Osteocyte (in vitro differentiated cells): ENCODE measurements around the gene DLG5. TPM values are rescaled to one million over a fixed set of nuclear protein-coding genes. Genes with fewer than 3 reads are reported as not detected.
A peak's percentile ranks its signal among the peaks of the same experiment; 100 is the strongest.

Experiments
- DNase-seq: peaks from one replicate; pipeline ENCODE4 v3.0.0; 2021; ENCODE audit warnings: mixed read lengths; ENCODE audit not compliant: unreplicated experiment; ENCODE audit errors: extremely low spot score
- H3K27ac Mint-ChIP-seq: one replicate; pipeline ENCODE4 v1.8.0; 2021; ENCODE audit warnings: mild to moderate bottlenecking, mixed read lengths; ENCODE audit not compliant: unreplicated experiment
- H3K27me3 Mint-ChIP-seq: one replicate; pipeline ENCODE4 v1.8.0; 2021; ENCODE audit warnings: mixed read lengths; ENCODE audit not compliant: unreplicated experiment
- H3K36me3 Mint-ChIP-seq: one replicate; pipeline ENCODE4 v1.8.0; 2021; ENCODE audit warnings: mixed read lengths; ENCODE audit not compliant: unreplicated experiment
- H3K4me1 Mint-ChIP-seq: one replicate; pipeline ENCODE4 v1.8.0; 2021; ENCODE audit warnings: mixed read lengths; ENCODE audit not compliant: unreplicated experiment
- H3K4me3 Mint-ChIP-seq: one replicate; pipeline ENCODE4 v1.8.0; 2021; ENCODE audit warnings: mild to moderate bottlenecking, moderate library complexity, mixed read lengths; ENCODE audit not compliant: unreplicated experiment
- H3K9me3 Mint-ChIP-seq: one replicate; pipeline ENCODE4 v1.8.0; 2021; ENCODE audit warnings: mixed read lengths; ENCODE audit not compliant: unreplicated experiment
- total RNA-seq: library from RNA; stranded (reverse); gene quantifications from 2 replicates; pipeline ENCODE4 v1.2.1, GENCODE V29; 2021
- TF ChIP-seq, protein P1 (sequence below): fragments of 200-600 bp; sonication (generic); IDR thresholded peaks from 2 replicates; pipeline ENCODE4 v1.5.0; 2021; ENCODE audit warnings: antibody characterized with exemption, mild to moderate bottlenecking, moderate library complexity

DLG5 gene
- total RNA-seq, 1 donor from 2014 or later, result 69.8 TPM

DNA sequence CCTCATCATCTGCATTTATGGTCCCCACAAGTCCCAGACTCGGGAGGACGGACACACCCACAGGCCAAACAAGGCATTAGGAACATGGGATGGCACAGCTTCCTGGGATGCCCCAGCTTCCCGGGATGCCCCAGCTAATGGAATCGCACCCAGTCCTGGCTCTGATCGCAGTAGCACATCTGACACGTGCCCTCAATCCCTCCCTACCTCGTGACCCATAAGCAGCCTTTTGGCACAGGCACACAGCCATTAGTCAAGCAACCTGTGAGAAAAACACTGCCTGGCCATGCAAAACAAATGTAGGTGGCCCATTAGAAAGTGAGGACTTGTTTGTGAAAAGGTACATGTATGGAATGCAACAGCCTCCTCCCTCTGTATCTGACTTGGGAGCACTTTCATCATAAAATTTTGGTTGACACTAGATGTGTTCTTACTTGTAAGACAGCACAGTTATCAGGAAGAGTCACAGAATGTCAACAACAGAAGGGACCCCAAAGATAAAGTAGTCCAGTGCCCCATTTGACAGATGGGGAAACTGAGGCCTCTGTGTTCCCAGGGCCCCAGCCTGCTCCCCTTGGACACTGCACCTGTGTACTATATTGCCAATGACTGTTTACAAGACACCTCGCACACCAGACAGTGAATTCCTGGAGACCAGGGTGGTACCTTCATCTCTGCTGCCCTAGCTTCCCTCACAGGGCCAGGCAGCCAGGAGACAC, 34.4 kb downstream of the DLG5 start:
- TF ChIP-seq, protein P1, sequence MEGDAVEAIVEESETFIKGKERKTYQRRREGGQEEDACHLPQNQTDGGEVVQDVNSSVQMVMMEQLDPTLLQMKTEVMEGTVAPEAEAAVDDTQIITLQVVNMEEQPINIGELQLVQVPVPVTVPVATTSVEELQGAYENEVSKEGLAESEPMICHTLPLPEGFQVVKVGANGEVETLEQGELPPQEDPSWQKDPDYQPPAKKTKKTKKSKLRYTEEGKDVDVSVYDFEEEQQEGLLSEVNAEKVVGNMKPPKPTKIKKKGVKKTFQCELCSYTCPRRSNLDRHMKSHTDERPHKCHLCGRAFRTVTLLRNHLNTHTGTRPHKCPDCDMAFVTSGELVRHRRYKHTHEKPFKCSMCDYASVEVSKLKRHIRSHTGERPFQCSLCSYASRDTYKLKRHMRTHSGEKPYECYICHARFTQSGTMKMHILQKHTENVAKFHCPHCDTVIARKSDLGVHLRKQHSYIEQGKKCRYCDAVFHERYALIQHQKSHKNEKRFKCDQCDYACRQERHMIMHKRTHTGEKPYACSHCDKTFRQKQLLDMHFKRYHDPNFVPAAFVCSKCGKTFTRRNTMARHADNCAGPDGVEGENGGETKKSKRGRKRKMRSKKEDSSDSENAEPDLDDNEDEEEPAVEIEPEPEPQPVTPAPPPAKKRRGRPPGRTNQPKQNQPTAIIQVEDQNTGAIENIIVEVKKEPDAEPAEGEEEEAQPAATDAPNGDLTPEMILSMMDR, result no peak
- H3K27me3 Mint-ChIP-seq, result no peaks in the 10 kb centered on the region
- H3K4me3 Mint-ChIP-seq, result no peak overlapping the region
- H3K36me3 Mint-ChIP-seq, result no peaks in the 10 kb centered on the region
- H3K4me1 Mint-ChIP-seq, result peaks cover 30% of the 10 kb centered on the region
- DNase-seq, result no peak
- no peak overlapping the region for H3K27ac Mint-ChIP-seq
- H3K9me3 Mint-ChIP-seq, result no peaks in the 10 kb centered on the region

DNA sequence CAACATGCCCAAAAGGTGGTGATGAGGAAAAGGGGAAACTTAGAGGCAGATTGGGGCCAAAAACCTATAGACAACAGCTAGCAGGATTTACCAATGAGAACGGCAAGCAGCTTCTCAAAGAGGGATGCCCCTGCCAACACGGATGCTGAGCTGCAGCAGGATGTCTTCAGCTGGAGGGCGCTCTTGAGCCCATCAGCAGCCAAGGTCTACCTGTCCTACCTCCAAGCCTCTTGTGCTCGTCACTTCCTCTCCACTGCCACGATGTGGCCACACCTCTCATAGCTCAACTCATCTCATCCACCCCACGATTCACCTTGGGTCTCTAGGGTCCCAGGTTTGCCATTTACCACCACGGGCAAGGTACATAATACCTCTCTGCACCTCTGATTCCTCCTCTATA, 36.5 kb downstream of the DLG5 start:
- no peaks in the 10 kb centered on the region for H3K27me3 Mint-ChIP-seq
- TF ChIP-seq, protein P1, result peak; percentile 15
- no peak overlapping the region for H3K4me3 Mint-ChIP-seq
- DNase-seq, result no peak
- H3K36me3 Mint-ChIP-seq, result no peaks in the 10 kb centered on the region
- peaks cover 34% of the 10 kb centered on the region for H3K4me1 Mint-ChIP-seq
- no peaks in the 10 kb centered on the region for H3K9me3 Mint-ChIP-seq
- no peak overlapping the region for H3K27ac Mint-ChIP-seq

DNA sequence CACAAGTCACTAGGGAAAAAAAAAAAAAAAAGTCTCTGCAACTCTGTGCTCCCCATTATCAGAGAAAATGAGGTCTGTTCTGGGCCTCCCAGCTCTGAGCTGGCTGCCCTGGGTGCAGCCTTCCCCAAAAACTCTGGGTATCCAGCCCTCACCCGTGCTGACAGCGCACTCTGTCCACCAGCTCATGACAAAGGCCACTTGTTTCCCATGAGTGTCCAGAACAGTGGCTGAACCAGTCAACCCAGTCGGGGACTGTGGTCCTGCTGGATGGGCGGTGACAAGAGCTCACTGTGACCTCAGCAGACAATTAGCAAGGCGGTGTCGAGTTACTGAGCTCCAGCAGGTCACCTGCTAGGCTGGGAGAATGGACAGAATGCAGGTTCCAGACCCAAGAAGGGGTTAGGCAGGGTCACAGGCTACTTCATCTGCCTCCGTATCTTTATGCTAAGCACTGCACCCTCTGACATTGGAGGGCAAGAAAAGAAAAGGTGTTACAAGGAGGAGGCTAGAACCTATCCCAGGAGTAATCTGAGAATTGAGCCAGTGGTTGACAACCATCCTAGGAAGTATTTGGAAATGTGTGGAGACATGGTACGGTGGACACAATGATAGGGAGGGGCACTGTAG, 37.2 kb downstream of the DLG5 start:
- H3K27me3 Mint-ChIP-seq, result no peaks in the 10 kb centered on the region
- H3K4me3 Mint-ChIP-seq, result no peak overlapping the region
- no peaks in the 10 kb centered on the region for H3K36me3 Mint-ChIP-seq
- H3K27ac Mint-ChIP-seq, result no peak overlapping the region
- no peak for DNase-seq
- H3K4me1 Mint-ChIP-seq, result peaks cover 32% of the 10 kb centered on the region
- TF ChIP-seq, protein P1, result no peak
- no peaks in the 10 kb centered on the region for H3K9me3 Mint-ChIP-seq

DNA sequence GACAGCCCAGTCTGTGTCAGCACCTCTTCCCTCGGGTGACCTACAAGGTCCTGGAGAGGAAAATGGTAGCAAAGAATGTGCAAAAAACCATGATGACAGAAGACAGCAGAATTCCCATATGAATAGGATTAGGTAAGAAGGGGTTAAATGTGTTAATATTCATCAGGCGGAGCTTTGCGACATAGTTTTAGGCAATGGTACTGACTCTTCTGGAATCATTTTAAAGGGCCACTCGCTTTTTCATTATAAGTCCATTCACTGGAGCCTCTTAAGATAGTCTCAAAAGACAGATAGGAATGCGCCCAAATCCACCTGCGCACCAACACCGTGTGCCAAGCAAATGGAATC, 38.2 kb downstream of the DLG5 start:
- peak overlapping the region; percentile 59 for H3K4me3 Mint-ChIP-seq
- no peaks in the 10 kb centered on the region for H3K9me3 Mint-ChIP-seq
- H3K27me3 Mint-ChIP-seq, result no peaks in the 10 kb centered on the region
- peaks cover 33% of the 10 kb centered on the region for H3K4me1 Mint-ChIP-seq
- TF ChIP-seq, protein P1, result no peak
- H3K36me3 Mint-ChIP-seq, result no peaks in the 10 kb centered on the region
- peak overlapping the region; percentile 83 for H3K27ac Mint-ChIP-seq
- DNase-seq, result no peak

DNA sequence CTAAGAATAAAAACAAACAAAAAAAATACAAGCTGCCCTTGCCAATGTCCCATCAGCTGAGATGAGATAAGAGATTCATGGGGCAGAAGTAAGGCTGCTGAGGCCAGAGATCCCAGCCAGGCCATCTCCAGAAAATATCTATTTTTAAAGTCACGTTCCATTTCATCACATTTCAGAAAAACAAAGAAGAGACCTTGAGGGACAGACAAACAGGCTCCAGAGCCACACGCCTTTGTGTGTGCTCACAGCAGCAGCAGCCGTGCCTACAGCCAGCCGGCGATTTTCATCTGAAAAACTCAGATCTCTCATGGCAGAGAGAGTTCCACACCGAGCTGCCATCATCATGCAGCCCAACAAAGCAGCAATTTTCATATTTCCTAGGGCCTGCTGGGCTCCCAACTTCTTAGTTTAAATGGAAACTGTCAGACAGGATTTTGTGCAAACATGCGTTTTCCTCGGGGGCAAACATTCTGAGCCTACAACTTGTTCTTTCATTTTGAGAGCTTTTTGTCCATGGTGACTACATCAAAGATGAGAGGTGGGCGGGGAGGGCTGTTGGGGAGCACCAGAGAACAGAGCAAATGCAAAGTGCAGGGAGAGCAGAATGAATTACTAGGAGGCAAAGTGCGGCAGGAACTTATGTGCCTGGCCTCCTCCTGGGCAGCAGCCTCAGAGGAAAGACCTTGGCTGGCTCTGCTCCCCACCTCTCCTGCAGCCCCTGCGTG, 38.8 kb downstream of the DLG5 start:
- Mint-ChIP-seq H3K4me1 (peaks cover 36% of the 10 kb centered on the region), H3K36me3 (no peaks in the 10 kb centered on the region), H3K27me3 (no peaks in the 10 kb centered on the region), H3K9me3 (no peaks in the 10 kb centered on the region), H3K27ac (peak overlapping the region; percentile 83), H3K4me3 (peak overlapping the region; percentile 59)
- DNase-seq, result no peak
- TF ChIP-seq, protein P1, result no peak
